HepG2 (cell line): ENCODE results near the gene SEC16A. TPM values are rescaled to one million over a fixed set of nuclear protein-coding genes. Genes with fewer than 3 reads are reported as not detected.

Experiments used
- ATAC-seq: fragments of 200-7000 bp; cut with Tn5 transposase; 3 replicates; pipeline ENCODE4 v1.9.1; 2020; ENCODE audit warnings: mild to moderate bottlenecking, moderate library complexity
- BruUV-seq: library from RNA; stranded (reverse); fragments of 400-500 nt; replicated peaks from 2 replicates; lab custom pipeline; 2021; lab: Mats Ljungman, UMichigan
- CTCF ChIA-PET: fragments of 300-600 bp; formaldehyde crosslinking; extraction: SDS; loops from one replicate; lab custom pipeline; 2021; ENCODE audit warnings: low total read pairs, inconsistent platforms, low intra/inter-chr PET ratio; lab: Yijun Ruan, JAX
- POLR2A ChIA-PET: fragments of 350-600 bp; sonication (Branson Sonifier 250); formaldehyde crosslinking; loops from one replicate; lab custom pipeline; 2020; ENCODE audit warnings: antibody characterized with exemption, inconsistent platforms; lab: Yijun Ruan, JAX
- DNase-seq: peaks from one replicate; pipeline ENCODE4 v3.0.0-alpha.2; 2015; ENCODE audit warnings: low spot score
- FAIRE-seq: peaks from 3 replicates; lab custom pipeline; 2011; peaks lifted over from hg19 to GRCh38; lab: Jason Lieb, UNC
- H2AFZ ChIP-seq: one replicate; pipeline ENCODE4 v1.6.1; 2011; ENCODE audit warnings: low read length, inconsistent platforms
- H3K27ac ChIP-seq: fragments of 300-600 bp; 3 replicates; pipeline ENCODE4 v1.8.0; 2011; ENCODE audit warnings: mixed run types, mild to moderate bottlenecking, mixed read lengths, low read length, inconsistent platforms; ENCODE audit not compliant: insufficient read depth; ENCODE audit errors: extremely low read length
- H3K27me3 ChIP-seq, 2 experiments: fragments of 200-600 bp in 1 of 2; 2 replicates in 1 of 2; 3 replicates in 1 of 2; pipeline versions ENCODE4 v1.6.0 to v1.8.0; 2011; ENCODE audit warnings: low read length in 2 of 2, mild to moderate bottlenecking in 2 of 2, moderate library complexity in 2 of 2, inconsistent platforms in 1 of 2; ENCODE audit not compliant: insufficient read depth in 2 of 2, control insufficient read depth in 1 of 2
- H3K36me3 ChIP-seq, 2 experiments: fragments of 200-600 bp in 1 of 2; replicated peaks in 1 of 2; 2 replicates in 1 of 2; 3 replicates in 1 of 2; pipeline versions ENCODE4 v1.5.1 to v1.8.0; 2011; ENCODE audit warnings: low read length in 2 of 2, inconsistent platforms in 1 of 2; ENCODE audit not compliant: insufficient read depth in 2 of 2, control insufficient read depth in 1 of 2
- H3K4me1 ChIP-seq: 2 replicates; pipeline ENCODE4 v1.5.1; 2012; ENCODE audit warnings: low read length, inconsistent platforms; ENCODE audit not compliant: insufficient read depth
- H3K4me2 ChIP-seq: 2 replicates; pipeline ENCODE4 v1.6.0; 2011; ENCODE audit warnings: low read depth, low read length, inconsistent platforms
- H3K4me3 ChIP-seq, 3 experiments: fragments of 200-600 bp in 1 of 3; sonication (generic), shearing (Covaris generic) in 1 of 3; replicated peaks in 1 of 3; 2 replicates each; pipeline ENCODE4 v1.5.1; 2011 to 2016; ENCODE audit warnings: low read length in 3 of 3, inconsistent platforms in 2 of 3, low read depth in 2 of 3, mild to moderate bottlenecking in 2 of 3, control low read depth in 1 of 3, mixed read lengths in 1 of 3; ENCODE audit not compliant: insufficient read depth in 1 of 3
- H3K79me2 ChIP-seq: one replicate; pipeline ENCODE4 v1.6.1; 2011; ENCODE audit warnings: low read length, inconsistent platforms; ENCODE audit not compliant: insufficient read depth
- H3K9ac ChIP-seq: 2 replicates; pipeline ENCODE4 v1.6.0; 2011; ENCODE audit warnings: mild to moderate bottlenecking, low read depth, low read length, inconsistent platforms; ENCODE audit not compliant: insufficient read depth
- H3K9me3 ChIP-seq: 2 replicates; pipeline ENCODE4 v1.5.1; 2012; ENCODE audit warnings: mild to moderate bottlenecking, low read length
- H4K20me1 ChIP-seq: 2 replicates; pipeline ENCODE4 v1.6.0; 2011; ENCODE audit warnings: inconsistent platforms, mild to moderate bottlenecking, low read length, moderate library complexity; ENCODE audit not compliant: insufficient read depth
- FIP1L1 ChIP-seq: fragments of 200-400 bp; formaldehyde crosslinking; IDR thresholded peaks from 2 replicates; pipeline ENCODE4 v1.6.1; 2018; ENCODE audit warnings: low read depth, mild to moderate bottlenecking, low read length, moderate library complexity, borderline replicate concordance; ENCODE audit not compliant: insufficient read depth
- LCORL ChIP-seq, 2 experiments: fragments of 450-650 bp in 1 of 2; sonication (generic) in 1 of 2; formaldehyde crosslinking in 1 of 2; IDR thresholded peaks; 2 replicates each; pipeline versions ENCODE4 v1.5.0 to v1.6.1; 2017 to 2020; ENCODE audit warnings: antibody characterized with exemption in 1 of 2, missing genetic modification reagents in 1 of 2
- MXD4 ChIP-seq: IDR thresholded peaks from 2 replicates; pipeline ENCODE4 v1.6.1; 2016; ENCODE audit warnings: mild to moderate bottlenecking, missing biosample characterization, missing genetic modification reagents
- NBN ChIP-seq: fragments of 450-650 bp; conservative IDR thresholded peaks from 2 replicates; pipeline ENCODE4 v1.6.1; 2017
- SPEN ChIP-seq: sonication (generic); formaldehyde crosslinking; IDR thresholded peaks from 2 replicates; pipeline ENCODE4 v1.5.1; 2020; ENCODE audit warnings: low read depth, mild to moderate bottlenecking, missing genetic modification reagents
- SRF ChIP-seq: IDR thresholded peaks from 2 replicates; pipeline ENCODE4 v1.6.1; 2011; ENCODE audit warnings: mild to moderate bottlenecking, low read depth, low read length, moderate library complexity
- ZNF468 ChIP-seq: sonication (generic); formaldehyde crosslinking; IDR thresholded peaks from 2 replicates; pipeline ENCODE4 v1.8.0; 2022; ENCODE audit warnings: mild to moderate bottlenecking, moderate library complexity, missing genetic modification reagents
- ZNF564 ChIP-seq: sonication (generic); formaldehyde crosslinking; IDR thresholded peaks from 2 replicates; pipeline ENCODE4 v1.8.1; 2023; ENCODE audit warnings: mild to moderate bottlenecking, missing genetic modification reagents
- ZNF703 ChIP-seq: sonication (generic); formaldehyde crosslinking; IDR thresholded peaks from 2 replicates; pipeline ENCODE4 v1.5.1; 2020; ENCODE audit warnings: missing genetic modification reagents, mild to moderate bottlenecking, moderate library complexity, borderline replicate concordance
- ZSCAN25 ChIP-seq: sonication (generic); formaldehyde crosslinking; IDR thresholded peaks from 2 replicates; pipeline ENCODE4 v1.8.0; 2022; ENCODE audit warnings: mild to moderate bottlenecking, missing genetic modification reagents
- WGBS: methylation state at CpG from one replicate; pipeline ENCODE4 v1.1.6; 2017; ENCODE audit warnings: low lambda C conversion rate; 5-methylcytosine and 5-hydroxymethylcytosine counted together
- in situ Hi-C: cut with HindIII; loops from 2 replicates; pipeline ENCODE4 v1.10.0; 2017; ENCODE audit warnings: low pct_unique_long_range_greater_than_20kb; ENCODE audit not compliant: extremely low pct_ligation_motif_present
- intact Hi-C: fragments of 100-400 bp; cut with micrococcal nuclease; formaldehyde crosslinking; loops from one replicate; pipeline ENCODE4 v1.10.0; 2022; ENCODE audit not compliant: unreplicated experiment
- polyA plus RNA-seq, 8 experiments: library from polyadenylated mRNA; depleted of rRNA in 3 of 8; stranded (reverse) in 7 of 8; unstranded in 1 of 8; fragments of >200 nt; fragmentation: Illumina TruSeq in 4 of 8; extraction: Trizol in 4 of 8; gene quantifications; 2 replicates each; pipeline versions ENCODE4 v1.2.1 to v1.2.3, GENCODE V29; 2011 to 2016; ENCODE audit warnings: low read depth in 4 of 8, missing spikeins in 1 of 8, mixed read lengths in 1 of 8; ENCODE audit not compliant: insufficient read depth in 1 of 8
- total RNA-seq, 5 experiments: library from RNA; depleted of rRNA; stranded (reverse); fragments of >200 nt; fragmentation: Illumina TruSeq; extraction: Trizol; gene quantifications; 2 replicates each; pipeline ENCODE4 v1.2.3, GENCODE V29; 2016; ENCODE audit warnings: low read depth in 1 of 5
- TF ChIP-seq, protein P1 (sequence below): sonication (generic); formaldehyde crosslinking; IDR thresholded peaks from 2 replicates; pipeline ENCODE4; 2020; ENCODE audit warnings: missing genetic modification reagents, mild to moderate bottlenecking, borderline replicate concordance
- TF ChIP-seq, protein P2 (sequence below): sonication (generic); formaldehyde crosslinking; IDR thresholded peaks from 2 replicates; pipeline ENCODE4 v1.8.0; 2022; ENCODE audit warnings: missing genetic modification reagents, mild to moderate bottlenecking, moderate library complexity, borderline replicate concordance

Gene SEC16A
- total and polyA plus RNA-seq, 2 of the 13 experiments (the other 11 are each of a cell fraction or from before 2014, with no cell fraction given), result 15.9 to 18.9 TPM

GRCh38 chr9:136488247-136489214 lies 5.7 kb upstream of the SEC16A start (continued):
- no peak for TF ChIP-seq MXD4
- TF ChIP-seq ZNF703 (CRISPR knock-in tag), result no peak

DNA sequence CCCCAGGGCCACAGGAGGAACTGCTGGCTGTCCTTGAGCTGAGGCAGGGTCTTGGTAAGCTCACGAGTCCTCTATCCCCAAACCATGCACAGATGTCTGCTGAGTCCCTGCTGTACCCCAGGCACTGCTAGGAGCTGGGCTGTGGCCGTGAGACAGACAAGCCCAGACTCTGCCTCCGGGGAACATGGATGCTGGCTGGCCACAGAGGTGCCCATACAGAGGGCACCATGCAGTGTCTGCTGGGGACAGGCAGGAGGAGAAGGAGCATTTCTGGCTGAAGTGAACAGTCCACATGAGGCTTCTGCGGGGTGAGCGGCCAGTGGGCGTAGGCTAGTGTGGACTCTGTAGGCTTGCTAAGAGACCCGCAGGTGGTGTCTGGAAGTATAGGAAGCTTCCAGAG lies 4.8 kb upstream of the SEC16A start:
- no peaks in the 10 kb centered on the region for H3K36me3 ChIP-seq
- POLR2A ChIA-PET, result interaction anchor here (1.5 kb wide), 1 partner anchor 139 kb away, joined by 5 read pairs; no protein-coding TSS in a partner anchor
- no peaks in the 10 kb centered on the region for H3K79me2 ChIP-seq
- DNase-seq, result no peak
- CTCF ChIA-PET, result interaction anchor here (1.1 to 7.9 kb wide), 2 partner anchors 143 to 206 kb away, joined by 4 to 101 read pairs; no protein-coding TSS in a partner anchor
- H3K9me3 ChIP-seq, result no peaks in the 10 kb centered on the region
- H3K4me3 ChIP-seq, result no peak overlapping the region
- no peak for ATAC-seq
- no TSS peak for BruUV-seq
- WGBS, result 50% methylated on average over 3 of the region's 7 CpGs
- H3K4me1 ChIP-seq, result peaks cover 22% of the 10 kb centered on the region
- in situ Hi-C loops, result no loop called here
- no peak overlapping the region for H3K27ac ChIP-seq
- intact Hi-C loops, result no loop called here
- H3K27me3 ChIP-seq, result peaks cover 19 to 41% of the 10 kb centered on the region in 2 experiments; a peak in 4 of 5 replicates
- H2AFZ ChIP-seq, result no peak overlapping the region
- no peak overlapping the region for H3K4me2 ChIP-seq
- no peak overlapping the region for H3K9ac ChIP-seq
- H4K20me1 ChIP-seq, result peaks cover 5% of the 10 kb centered on the region; the same call in 1 of the 2 replicates
- FAIRE-seq, result no peak
- TF ChIP-seq, protein P1, sequence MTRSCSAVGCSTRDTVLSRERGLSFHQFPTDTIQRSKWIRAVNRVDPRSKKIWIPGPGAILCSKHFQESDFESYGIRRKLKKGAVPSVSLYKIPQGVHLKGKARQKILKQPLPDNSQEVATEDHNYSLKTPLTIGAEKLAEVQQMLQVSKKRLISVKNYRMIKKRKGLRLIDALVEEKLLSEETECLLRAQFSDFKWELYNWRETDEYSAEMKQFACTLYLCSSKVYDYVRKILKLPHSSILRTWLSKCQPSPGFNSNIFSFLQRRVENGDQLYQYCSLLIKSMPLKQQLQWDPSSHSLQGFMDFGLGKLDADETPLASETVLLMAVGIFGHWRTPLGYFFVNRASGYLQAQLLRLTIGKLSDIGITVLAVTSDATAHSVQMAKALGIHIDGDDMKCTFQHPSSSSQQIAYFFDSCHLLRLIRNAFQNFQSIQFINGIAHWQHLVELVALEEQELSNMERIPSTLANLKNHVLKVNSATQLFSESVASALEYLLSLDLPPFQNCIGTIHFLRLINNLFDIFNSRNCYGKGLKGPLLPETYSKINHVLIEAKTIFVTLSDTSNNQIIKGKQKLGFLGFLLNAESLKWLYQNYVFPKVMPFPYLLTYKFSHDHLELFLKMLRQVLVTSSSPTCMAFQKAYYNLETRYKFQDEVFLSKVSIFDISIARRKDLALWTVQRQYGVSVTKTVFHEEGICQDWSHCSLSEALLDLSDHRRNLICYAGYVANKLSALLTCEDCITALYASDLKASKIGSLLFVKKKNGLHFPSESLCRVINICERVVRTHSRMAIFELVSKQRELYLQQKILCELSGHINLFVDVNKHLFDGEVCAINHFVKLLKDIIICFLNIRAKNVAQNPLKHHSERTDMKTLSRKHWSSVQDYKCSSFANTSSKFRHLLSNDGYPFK (CRISPR knock-in tag), result no peak
- TF ChIP-seq ZSCAN25 (CRISPR knock-in tag) (no peak), LCORL (IDR thresholded peaks at IDR 0.05) (no peak), LCORL (CRISPR knock-in tag; IDR thresholded peaks at IDR 0.05) (no peak), SRF (no peak), NBN (no peak), ZNF564 (CRISPR knock-in tag) (no peak), SPEN (CRISPR knock-in tag) (no peak), ZNF468 (CRISPR knock-in tag) (no peak), FIP1L1 (no peak)
- TF ChIP-seq, protein P2, sequence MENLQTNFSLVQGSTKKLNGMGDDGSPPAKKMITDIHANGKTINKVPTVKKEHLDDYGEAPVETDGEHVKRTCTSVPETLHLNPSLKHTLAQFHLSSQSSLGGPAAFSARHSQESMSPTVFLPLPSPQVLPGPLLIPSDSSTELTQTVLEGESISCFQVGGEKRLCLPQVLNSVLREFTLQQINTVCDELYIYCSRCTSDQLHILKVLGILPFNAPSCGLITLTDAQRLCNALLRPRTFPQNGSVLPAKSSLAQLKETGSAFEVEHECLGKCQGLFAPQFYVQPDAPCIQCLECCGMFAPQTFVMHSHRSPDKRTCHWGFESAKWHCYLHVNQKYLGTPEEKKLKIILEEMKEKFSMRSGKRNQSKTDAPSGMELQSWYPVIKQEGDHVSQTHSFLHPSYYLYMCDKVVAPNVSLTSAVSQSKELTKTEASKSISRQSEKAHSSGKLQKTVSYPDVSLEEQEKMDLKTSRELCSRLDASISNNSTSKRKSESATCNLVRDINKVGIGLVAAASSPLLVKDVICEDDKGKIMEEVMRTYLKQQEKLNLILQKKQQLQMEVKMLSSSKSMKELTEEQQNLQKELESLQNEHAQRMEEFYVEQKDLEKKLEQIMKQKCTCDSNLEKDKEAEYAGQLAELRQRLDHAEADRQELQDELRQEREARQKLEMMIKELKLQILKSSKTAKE (CRISPR knock-in tag), result no peak
